HUES48 (cell line): ENCODE measurements around the gene SUCLG1.
"Not testable (repeated sequence)": the region's sequence is repeated elsewhere in the genome, so short reads cannot be mapped to it uniquely, and the experiment has no call there.

Source experiments
- H3K27ac ChIP-seq: one replicate; pipeline ENCODE4 v1.7.0; 2013; ENCODE audit warnings: low read depth, low read length, inconsistent platforms
- H3K27me3 ChIP-seq: 2 replicates; pipeline ENCODE4 v1.6.1; 2013; ENCODE audit warnings: mild to moderate bottlenecking, low read length; ENCODE audit not compliant: control insufficient read depth, insufficient read depth
- H3K36me3 ChIP-seq: 2 replicates; pipeline ENCODE4 v1.6.1; 2013; ENCODE audit warnings: low read length; ENCODE audit not compliant: control insufficient read depth, insufficient read depth
- H3K4me1 ChIP-seq: 2 replicates; pipeline ENCODE4 v1.6.1; 2013; ENCODE audit warnings: mild to moderate bottlenecking, low read length; ENCODE audit not compliant: control insufficient read depth, insufficient read depth
- H3K4me3 ChIP-seq: 2 replicates; pipeline ENCODE4 v1.5.1; 2013; ENCODE audit warnings: mild to moderate bottlenecking, low read depth, low read length
- H3K9ac ChIP-seq: 2 replicates; pipeline ENCODE4 v1.6.1; 2013; ENCODE audit warnings: mild to moderate bottlenecking, low read depth, low read length, moderate library complexity
- H3K9me3 ChIP-seq: 2 replicates; pipeline ENCODE4 v1.6.1; 2013; ENCODE audit warnings: low read length; ENCODE audit not compliant: control insufficient read depth, insufficient read depth

SUCLG1 gene

DNA sequence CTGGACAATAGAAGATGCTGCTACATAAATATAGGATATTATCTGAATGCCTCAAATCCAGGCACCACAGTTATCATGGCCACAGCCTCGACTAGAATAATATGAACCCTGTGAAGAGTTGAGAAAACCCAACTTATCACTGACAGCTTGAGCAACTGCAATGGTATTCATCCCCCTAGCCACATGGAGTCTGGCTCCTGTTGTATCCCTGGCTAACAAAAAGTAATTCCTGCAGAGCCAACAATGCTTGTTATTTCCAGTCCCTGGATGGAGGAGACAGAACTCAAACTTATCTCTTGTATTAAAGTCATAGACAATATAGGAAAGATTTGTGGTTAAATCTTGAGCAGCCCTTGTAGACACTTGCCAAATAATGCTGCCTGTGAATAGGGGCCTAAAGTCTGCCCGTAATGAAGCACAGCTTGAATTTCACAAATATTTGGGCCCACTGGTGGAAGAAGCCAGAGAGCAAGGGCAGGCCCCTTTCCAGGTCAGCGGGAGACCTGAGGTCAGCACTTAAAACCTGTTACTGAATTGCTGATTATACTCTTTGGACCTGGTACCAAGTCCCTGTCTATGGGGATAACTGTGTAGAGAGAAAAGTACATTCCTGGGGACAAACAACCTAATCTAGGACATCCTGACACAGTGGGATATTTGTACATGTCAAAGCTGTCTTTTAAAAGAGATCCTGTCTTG lies 28.4 kb upstream of the SUCLG1 start:
- H3K4me3 ChIP-seq: no peak overlapping the region
- no peaks in the 10 kb centered on the region for H3K9me3 ChIP-seq
- no peaks in the 10 kb centered on the region for H3K4me1 ChIP-seq
- no peak overlapping the region for H3K27ac ChIP-seq
- H3K9ac ChIP-seq: no peak overlapping the region
- no peaks in the 10 kb centered on the region for H3K27me3 ChIP-seq
- H3K36me3 ChIP-seq: no peaks in the 10 kb centered on the region

DNA sequence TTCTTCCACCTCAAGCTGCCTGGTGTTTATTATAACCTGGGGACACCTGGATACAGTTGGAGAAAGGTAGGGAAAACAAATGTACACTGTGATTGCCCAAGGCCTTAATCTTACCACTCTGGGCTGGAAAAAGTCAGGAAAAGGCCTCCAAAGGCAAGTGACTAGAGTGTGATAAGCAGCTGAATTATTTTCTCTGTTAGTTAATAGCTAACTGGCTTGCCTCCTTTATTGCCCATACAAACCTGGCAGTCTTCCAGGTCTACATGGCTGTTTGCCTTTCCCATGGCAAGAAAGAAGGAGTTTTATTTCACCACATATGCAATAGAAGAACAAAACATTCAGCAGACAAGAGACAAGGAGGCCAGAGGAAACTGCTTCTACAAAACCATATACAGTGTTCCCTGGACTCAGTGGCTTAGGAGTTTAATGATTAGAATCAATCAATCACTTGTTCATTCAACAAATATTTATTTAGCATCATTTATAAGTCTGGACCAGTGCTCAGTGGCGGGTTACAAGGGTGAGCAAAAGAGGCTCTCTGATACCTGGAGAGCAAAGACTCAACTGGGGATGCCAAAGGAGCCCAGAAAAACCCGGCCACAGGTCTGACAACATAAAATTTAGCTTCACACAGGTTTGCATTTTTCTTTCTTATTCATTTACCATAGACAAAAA lies 27.5 kb upstream of the SUCLG1 start:
- H3K27me3 ChIP-seq: no peaks in the 10 kb centered on the region
- no peak overlapping the region for H3K4me3 ChIP-seq
- no peak overlapping the region for H3K27ac ChIP-seq
- no peaks in the 10 kb centered on the region for H3K36me3 ChIP-seq
- H3K4me1 ChIP-seq: no peaks in the 10 kb centered on the region
- no peak overlapping the region for H3K9ac ChIP-seq
- no peaks in the 10 kb centered on the region for H3K9me3 ChIP-seq

DNA sequence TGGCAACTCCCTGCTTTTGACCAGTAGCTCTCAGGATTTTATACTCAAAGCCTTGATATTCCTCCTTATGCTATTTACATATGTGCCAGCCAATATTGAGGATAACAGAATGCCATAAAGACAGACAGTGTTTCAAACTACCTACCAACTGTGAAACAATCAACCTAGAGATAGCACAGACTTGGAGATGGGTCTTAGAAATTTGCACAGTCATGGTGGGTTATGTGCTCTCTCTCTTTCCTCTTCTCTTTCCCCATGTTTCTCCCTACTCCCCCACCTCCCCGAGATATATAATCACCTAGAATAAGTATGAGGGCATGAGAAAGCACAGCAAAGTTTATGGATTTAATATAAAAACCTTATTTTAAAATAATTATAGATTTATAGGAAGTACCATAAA lies 24.2 kb upstream of the SUCLG1 start:
- H3K4me1 ChIP-seq: no peaks in the 10 kb centered on the region

DNA sequence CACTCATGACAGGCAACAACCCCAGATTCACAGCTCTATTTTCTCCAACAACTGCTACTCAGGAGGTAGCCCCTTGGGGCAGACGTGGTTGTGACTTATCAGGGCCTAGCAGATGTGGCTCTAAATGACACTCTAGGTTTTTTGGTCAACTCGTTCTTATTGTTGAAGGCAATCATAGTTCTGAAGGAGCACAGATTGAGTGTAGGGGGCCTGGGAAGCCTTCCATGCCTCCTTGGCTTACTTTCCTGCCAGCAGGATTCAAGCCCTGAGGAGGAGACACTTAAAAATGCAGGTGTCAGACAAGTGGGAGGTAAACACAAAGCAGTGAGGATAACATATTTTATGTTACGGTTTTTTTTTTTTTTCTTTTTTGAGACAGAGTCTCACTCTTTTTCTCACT lies 23.5 kb upstream of the SUCLG1 start:
- Histone ChIP-seq H3K9me3 (peaks cover 2% of the 10 kb centered on the region; the same call in 1 of the 2 replicates), H3K4me1 (no peaks in the 10 kb centered on the region), H3K27me3 (no peaks in the 10 kb centered on the region), H3K27ac (no peak overlapping the region), H3K9ac (no peak overlapping the region), H3K4me3 (no peak overlapping the region), H3K36me3 (no peaks in the 10 kb centered on the region)

More for the DNA sequence above, 24.2 kb upstream of the SUCLG1 start:
- no peak overlapping the region for H3K4me3 ChIP-seq
- no peak overlapping the region for H3K9ac ChIP-seq
- no peaks in the 10 kb centered on the region for H3K9me3 ChIP-seq
- no peak overlapping the region for H3K27ac ChIP-seq
- no peaks in the 10 kb centered on the region for H3K36me3 ChIP-seq
- H3K27me3 ChIP-seq: no peaks in the 10 kb centered on the region

DNA sequence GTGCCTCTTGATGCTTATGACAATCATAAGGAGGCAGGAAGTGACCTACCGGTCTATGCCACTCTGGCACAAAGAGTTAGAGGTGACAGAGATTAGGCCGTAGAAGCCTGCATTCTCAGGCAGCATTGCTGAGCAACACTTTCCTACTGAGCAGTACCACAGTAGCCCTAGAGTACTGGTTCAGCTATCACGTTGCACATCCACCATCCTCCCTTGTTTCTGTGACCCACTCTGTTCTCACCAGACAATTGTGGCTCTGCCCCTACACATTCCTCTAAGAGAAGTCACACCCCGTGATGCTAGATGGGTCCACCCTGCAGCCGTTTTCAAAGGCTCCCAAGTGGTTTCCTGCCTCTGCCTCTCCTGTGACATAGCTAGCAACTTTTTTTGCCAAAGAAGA lies 22.6 kb upstream of the SUCLG1 start:
- peaks cover 11% of the 10 kb centered on the region for H3K9me3 ChIP-seq
- no peak overlapping the region for H3K27ac ChIP-seq
- no peaks in the 10 kb centered on the region for H3K4me1 ChIP-seq
- H3K36me3 ChIP-seq: no peaks in the 10 kb centered on the region
- no peak overlapping the region for H3K4me3 ChIP-seq
- H3K9ac ChIP-seq: no peak overlapping the region
- no peaks in the 10 kb centered on the region for H3K27me3 ChIP-seq

DNA sequence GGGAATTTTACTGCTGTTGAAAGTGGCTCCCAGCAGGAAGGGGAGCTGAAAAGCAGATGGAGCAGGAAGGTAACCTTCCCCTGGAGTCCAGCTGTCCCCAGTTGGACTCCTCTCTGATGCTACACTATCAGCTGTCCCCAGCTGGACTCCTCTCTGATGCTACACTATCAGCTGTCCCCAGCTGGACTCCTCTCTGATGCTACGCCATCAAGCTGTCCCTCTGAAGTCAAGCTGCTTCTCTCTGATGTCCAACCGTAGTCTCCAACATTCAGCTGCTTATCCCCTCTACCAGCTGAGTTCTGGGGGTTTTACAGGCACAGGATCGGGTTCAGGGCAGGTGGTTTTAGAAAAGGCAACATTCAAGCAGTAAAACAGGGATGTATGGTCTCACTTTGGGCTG lies 19.8 kb upstream of the SUCLG1 start:
- Histone ChIP-seq H3K27ac (no peak overlapping the region), H3K27me3 (no peaks in the 10 kb centered on the region), H3K4me3 (no peak overlapping the region), H3K4me1 (no peaks in the 10 kb centered on the region), H3K9ac (no peak overlapping the region), H3K9me3 (peaks cover 12% of the 10 kb centered on the region), H3K36me3 (no peaks in the 10 kb centered on the region)

DNA sequence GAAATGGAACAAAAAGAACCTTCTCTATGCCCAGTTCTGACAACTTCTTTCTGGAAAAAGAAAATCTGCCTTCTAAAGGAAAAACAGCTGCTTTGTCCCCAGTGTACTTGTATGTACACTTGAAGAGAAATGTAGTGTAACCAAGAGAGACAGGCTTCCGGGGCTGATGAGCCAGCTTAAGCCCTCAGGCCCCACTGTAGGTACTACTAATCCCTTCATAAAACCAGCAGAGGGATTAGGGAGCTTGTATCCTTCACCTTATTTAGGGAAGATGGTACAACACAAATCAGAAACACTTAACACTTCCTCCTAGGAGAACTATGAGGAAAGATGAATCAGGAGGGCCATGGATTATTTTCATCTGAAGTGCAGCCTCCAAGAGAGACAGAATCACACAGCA lies 18.8 kb upstream of the SUCLG1 start:
- Histone ChIP-seq H3K27me3 (no peaks in the 10 kb centered on the region), H3K4me1 (no peaks in the 10 kb centered on the region), H3K4me3 (no peak overlapping the region), H3K9me3 (peaks cover 12% of the 10 kb centered on the region), H3K27ac (no peak overlapping the region), H3K36me3 (no peaks in the 10 kb centered on the region), H3K9ac (no peak overlapping the region)

DNA sequence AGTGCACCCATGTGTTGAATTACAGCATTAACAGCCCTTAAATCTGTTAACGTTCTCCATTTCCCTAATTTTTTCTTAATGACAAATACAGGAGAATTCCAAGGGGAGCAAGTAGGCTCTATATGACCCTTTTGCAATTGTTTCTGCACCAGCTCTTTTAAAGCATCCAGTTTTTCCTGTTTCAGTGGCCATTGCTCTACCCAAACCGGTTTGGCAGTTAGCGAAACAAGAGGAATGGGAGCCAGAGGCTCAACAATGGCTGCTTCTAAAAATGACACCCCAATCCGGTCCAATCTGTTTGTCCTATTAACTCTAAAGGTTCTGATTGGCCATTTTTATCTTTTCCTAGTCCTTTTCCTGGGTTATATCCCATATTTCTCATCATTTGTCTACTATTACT lies 15.1 kb upstream of the SUCLG1 start:
- H3K4me3 ChIP-seq: no peak overlapping the region
- H3K36me3 ChIP-seq: no peaks in the 10 kb centered on the region
- H3K27me3 ChIP-seq: no peaks in the 10 kb centered on the region
- H3K9me3 ChIP-seq: peaks cover 29% of the 10 kb centered on the region
- H3K9ac ChIP-seq: no peak overlapping the region
- no peak overlapping the region for H3K27ac ChIP-seq
- no peaks in the 10 kb centered on the region for H3K4me1 ChIP-seq

DNA sequence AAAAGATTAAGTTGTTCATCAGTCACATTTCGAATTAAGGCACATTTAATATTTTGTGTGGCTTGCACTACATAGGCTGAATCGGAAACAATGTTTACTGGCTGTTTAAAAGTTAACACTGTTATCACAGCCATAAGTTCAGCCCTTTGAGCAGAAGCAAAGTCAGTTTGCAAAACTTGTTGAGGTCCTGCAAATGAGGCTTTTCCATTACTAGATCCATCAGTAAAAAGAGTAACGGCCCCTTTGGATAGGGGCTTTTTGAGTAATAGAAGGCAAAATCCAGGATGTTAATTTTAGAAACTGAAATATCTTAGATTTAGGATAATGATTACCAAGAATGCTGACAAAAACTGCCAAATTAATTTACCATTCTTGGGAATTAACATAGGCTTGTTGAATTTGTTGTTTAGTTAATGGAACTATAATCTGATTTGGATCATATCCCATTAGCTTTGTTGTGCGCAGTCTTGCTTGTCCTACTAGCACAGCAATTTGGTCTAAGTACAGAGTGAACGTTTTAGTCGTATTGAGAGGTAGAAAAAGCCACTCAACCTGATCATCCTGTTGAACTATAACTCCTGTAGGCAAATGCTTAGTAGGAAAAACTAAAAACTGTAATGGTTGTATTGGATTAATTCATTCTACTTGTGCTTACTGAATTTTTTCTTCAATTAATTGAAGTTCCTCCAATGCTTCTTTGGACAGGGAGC lies 13.9 kb upstream of the SUCLG1 start:
- no peaks in the 10 kb centered on the region for H3K4me1 ChIP-seq
- peaks cover 37% of the 10 kb centered on the region for H3K9me3 ChIP-seq
- H3K36me3 ChIP-seq: no peaks in the 10 kb centered on the region
- no peak overlapping the region for H3K27ac ChIP-seq
- H3K27me3 ChIP-seq: no peaks in the 10 kb centered on the region
- no peak overlapping the region for H3K9ac ChIP-seq
- H3K4me3 ChIP-seq: no peak overlapping the region

DNA sequence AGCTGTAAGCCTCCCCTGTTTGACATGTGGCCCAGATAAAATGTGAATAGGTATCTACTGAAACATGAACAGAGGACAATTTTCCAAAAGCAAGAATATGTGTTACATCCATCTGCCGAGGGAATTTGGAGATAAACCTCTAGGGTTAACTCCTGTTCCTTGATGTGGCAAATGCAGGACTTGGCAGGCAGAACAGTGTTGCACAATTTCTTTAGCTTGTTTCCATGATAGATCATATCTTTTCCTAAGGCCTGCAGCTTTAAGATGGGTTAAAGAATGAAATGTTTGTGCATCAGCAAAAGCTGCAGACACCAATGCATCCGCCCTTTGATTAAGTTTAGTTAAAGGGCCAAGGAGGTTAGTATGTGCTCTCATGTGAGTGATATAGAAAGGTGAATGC lies 13.3 kb upstream of the SUCLG1 start:
- not testable (repeated sequence) for H3K4me1 ChIP-seq, H3K27me3 ChIP-seq, H3K4me3 ChIP-seq, H3K27ac ChIP-seq, H3K9ac ChIP-seq, H3K36me3 ChIP-seq
- peaks cover 37% of the 10 kb centered on the region for H3K9me3 ChIP-seq

DNA sequence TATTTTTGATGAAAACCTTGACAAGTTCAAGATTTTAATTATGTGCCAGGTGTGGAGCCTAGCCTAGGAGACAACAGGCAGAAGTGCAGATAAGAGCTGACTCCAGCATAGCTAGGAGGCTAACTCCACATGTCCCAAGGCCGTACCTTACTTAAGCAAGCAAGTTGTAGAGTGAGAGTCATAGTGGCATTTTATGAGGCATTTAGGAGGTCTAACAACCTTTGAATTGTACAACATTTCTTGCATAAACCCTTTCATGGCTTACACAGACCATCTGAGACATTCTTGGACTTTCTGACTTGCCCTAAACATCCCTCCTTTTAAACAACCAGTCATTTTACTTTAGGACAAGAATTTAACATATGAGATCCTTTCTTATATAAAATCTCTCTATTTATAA lies 8.3 kb upstream of the SUCLG1 start:
- H3K4me3 ChIP-seq: no peak overlapping the region
- H3K9me3 ChIP-seq: peaks cover 44% of the 10 kb centered on the region
- peaks cover 7% of the 10 kb centered on the region; the same call in 1 of the 2 replicates for H3K4me1 ChIP-seq
- H3K27me3 ChIP-seq: no peaks in the 10 kb centered on the region
- no peak overlapping the region for H3K9ac ChIP-seq
- H3K36me3 ChIP-seq: no peaks in the 10 kb centered on the region
- H3K27ac ChIP-seq: no peak overlapping the region
